GM10248 (cell line): Measurements from ENCODE around the gene PLCB2.
A peak's percentile ranks its signal among the peaks of the same experiment; 100 is the strongest.

Experiments
- CTCF ChIA-PET: fragments of 300-600 bp; sonication (Branson Sonifier 250); formaldehyde crosslinking; extraction: SDS; loops from one replicate; lab custom pipeline; 2021; ENCODE audit warnings: antibody characterized with exemption; lab: Yijun Ruan, JAX
- POLR2A ChIA-PET: fragments of 350-650 bp; sonication (Branson Sonifier 250); formaldehyde crosslinking; extraction: SDS; loops from one replicate; lab custom pipeline; 2020; ENCODE audit warnings: antibody characterized with exemption; lab: Yijun Ruan, JAX
- DNase-seq: peaks from one replicate; pipeline ENCODE4 v3.0.0; 2012; ENCODE audit errors: extremely low spot score
- CTCF ChIP-seq: IDR thresholded peaks from 2 replicates; pipeline ENCODE4 v1.5.1; 2012; ENCODE audit warnings: mild to moderate bottlenecking, low read depth; ENCODE audit errors: extremely low read depth, missing control alignments, control extremely low read depth

The PLCB2 gene, protein sequence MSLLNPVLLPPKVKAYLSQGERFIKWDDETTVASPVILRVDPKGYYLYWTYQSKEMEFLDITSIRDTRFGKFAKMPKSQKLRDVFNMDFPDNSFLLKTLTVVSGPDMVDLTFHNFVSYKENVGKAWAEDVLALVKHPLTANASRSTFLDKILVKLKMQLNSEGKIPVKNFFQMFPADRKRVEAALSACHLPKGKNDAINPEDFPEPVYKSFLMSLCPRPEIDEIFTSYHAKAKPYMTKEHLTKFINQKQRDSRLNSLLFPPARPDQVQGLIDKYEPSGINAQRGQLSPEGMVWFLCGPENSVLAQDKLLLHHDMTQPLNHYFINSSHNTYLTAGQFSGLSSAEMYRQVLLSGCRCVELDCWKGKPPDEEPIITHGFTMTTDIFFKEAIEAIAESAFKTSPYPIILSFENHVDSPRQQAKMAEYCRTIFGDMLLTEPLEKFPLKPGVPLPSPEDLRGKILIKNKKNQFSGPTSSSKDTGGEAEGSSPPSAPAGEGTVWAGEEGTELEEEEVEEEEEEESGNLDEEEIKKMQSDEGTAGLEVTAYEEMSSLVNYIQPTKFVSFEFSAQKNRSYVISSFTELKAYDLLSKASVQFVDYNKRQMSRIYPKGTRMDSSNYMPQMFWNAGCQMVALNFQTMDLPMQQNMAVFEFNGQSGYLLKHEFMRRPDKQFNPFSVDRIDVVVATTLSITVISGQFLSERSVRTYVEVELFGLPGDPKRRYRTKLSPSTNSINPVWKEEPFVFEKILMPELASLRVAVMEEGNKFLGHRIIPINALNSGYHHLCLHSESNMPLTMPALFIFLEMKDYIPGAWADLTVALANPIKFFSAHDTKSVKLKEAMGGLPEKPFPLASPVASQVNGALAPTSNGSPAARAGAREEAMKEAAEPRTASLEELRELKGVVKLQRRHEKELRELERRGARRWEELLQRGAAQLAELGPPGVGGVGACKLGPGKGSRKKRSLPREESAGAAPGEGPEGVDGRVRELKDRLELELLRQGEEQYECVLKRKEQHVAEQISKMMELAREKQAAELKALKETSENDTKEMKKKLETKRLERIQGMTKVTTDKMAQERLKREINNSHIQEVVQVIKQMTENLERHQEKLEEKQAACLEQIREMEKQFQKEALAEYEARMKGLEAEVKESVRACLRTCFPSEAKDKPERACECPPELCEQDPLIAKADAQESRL

GRCh38 chr15:40307421-40308211, at the start of gene PLCB2:
Gene PLCB2 (minus strand): TSS chr15:40307935. CDS start chr15:40307672, 263 bp downstream.
- ChIA-PET CTCF (interaction anchor here (0.9 to 23.2 kb wide), 15 partner anchors 9 to 143 kb away, joined by 3 to 405 read pairs (median 6); partner anchors contain the start of genes CCDC9B and INAFM2), POLR2A (interaction anchor here (1.1 kb wide), 1 partner anchor 211 kb away, joined by 3 read pairs; no protein-coding TSS in a partner anchor)
- DNase-seq: peak; percentile 84
- TF ChIP-seq CTCF: peak; percentile 45

- CTCF ChIA-PET: interaction anchor here (1.0 to 12.6 kb wide), 5 partner anchors 11 to 82 kb away, joined by 3 to 186 read pairs (median 4); partner anchors contain the start of genes CCDC9B and KNSTRN
- POLR2A ChIA-PET: no interaction called here
- no peak for TF ChIP-seq CTCF
- DNase-seq: no peak
Measured at GRCh38 chr15:40357246-40357645, 49.5 kb upstream of the PLCB2 start.

GRCh38 chr15:40355976-40356585, 48.3 kb upstream of the PLCB2 start:
- no peak for DNase-seq
- CTCF ChIA-PET: interaction anchor here (0.8 to 12.6 kb wide), 5 partner anchors 12 to 64 kb away, joined by 3 to 186 read pairs (median 6); partner anchors contain the start of genes CCDC9B and INAFM2
- no peak for TF ChIP-seq CTCF
- POLR2A ChIA-PET: no interaction called here

- ChIA-PET CTCF (interaction anchor here (1.0 to 12.6 kb wide), 5 partner anchors 14 to 67 kb away, joined by 3 to 186 read pairs (median 6); partner anchors contain the start of genes CCDC9B and INAFM2), POLR2A (no interaction called here)
- DNase-seq: no peak
- peak; percentile 10 for TF ChIP-seq CTCF
Measured at GRCh38 chr15:40354408-40355171, 46.9 kb upstream of the PLCB2 start.

DNA sequence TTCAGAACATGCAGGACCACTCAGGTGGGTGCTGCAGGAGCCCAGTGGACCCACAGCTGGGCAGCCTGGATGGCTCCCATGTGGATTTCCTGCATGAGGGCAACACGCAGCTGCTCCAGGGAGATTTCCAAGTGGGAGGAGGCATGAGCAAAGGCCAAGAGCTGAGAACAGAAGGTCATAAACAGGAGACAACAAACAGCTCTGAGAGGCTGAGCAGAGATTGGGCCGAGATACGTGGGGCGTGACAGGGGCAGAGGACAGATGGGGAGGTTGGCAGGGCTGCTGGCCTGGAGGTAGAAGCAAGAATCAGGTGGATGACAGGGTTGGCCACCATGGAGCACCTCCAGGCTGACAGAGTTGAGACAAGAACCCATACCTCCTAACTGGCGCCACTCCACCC, 46.0 kb upstream of the PLCB2 start:
- CTCF ChIA-PET: interaction anchor here (10.1 to 12.6 kb wide), 2 partner anchors 14 to 15 kb away, joined by 70 to 186 read pairs; partner anchors contain the start of gene CCDC9B
- POLR2A ChIA-PET: no interaction called here

More for the DNA sequence above, 46.0 kb upstream of the PLCB2 start:
- no peak for DNase-seq
- no peak for TF ChIP-seq CTCF
